Measurements from ENCODE around the gene UPP2.

The UPP2 gene

DNA sequence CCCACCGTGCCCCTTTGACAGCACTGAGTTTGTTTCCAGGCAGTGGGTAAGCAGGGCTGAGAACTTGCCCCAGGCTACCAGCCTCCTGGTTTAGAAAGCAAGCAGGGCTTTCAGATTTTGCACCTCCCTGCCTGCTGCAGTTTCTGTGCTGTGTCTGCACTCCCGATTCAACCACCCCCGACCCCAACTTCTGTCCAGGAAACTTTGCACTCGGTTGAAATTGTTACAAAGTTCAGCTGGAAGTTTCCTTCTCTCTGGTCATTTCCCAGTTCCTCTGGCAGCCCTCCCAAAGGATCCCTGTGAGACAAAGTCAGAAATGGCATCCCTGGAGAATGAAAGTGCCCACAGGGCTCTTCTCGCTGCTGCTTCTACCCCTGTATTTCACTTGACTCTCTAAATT is 12.4 kb upstream of the UPP2 start:
- Mint-ChIP-seq H3K4me1 (no peaks in the 10 kb centered on the region), H3K27ac (peak overlapping the region; percentile 63), H3K27me3 (ENCODE audit: low read depth, poor library complexity) (no peaks in the 10 kb centered on the region), H3K4me3 (no peak overlapping the region), H3K9me3 (peaks cover 48% of the 10 kb centered on the region), H3K36me3 (ENCODE audit: low read depth) (peaks cover 12% of the 10 kb centered on the region)
- TF ChIP-seq, protein P1, sequence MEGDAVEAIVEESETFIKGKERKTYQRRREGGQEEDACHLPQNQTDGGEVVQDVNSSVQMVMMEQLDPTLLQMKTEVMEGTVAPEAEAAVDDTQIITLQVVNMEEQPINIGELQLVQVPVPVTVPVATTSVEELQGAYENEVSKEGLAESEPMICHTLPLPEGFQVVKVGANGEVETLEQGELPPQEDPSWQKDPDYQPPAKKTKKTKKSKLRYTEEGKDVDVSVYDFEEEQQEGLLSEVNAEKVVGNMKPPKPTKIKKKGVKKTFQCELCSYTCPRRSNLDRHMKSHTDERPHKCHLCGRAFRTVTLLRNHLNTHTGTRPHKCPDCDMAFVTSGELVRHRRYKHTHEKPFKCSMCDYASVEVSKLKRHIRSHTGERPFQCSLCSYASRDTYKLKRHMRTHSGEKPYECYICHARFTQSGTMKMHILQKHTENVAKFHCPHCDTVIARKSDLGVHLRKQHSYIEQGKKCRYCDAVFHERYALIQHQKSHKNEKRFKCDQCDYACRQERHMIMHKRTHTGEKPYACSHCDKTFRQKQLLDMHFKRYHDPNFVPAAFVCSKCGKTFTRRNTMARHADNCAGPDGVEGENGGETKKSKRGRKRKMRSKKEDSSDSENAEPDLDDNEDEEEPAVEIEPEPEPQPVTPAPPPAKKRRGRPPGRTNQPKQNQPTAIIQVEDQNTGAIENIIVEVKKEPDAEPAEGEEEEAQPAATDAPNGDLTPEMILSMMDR (IDR thresholded peaks at IDR 0.05), result no peak
- DNase-seq, result no peak

DNA sequence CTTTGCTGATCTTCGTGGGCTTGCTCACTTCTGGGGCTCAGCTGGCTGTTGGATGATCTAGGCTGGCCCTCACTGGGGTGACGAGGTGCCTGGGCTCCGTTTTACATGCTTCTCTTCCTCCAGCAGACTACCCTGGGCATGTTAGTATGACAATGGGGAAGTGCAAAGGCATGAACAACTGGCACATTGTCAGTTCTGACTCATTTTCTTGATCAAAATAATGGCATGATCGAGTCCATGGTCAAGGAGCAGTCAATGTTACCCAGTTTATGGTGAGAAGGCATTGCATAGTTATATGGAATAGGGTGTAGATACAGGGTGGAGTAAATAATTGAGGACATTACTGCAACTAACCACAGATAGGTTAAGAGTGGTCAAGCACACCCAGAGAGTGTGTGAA is 10.0 kb upstream of the UPP2 start:
- no peak overlapping the region for H3K27ac Mint-ChIP-seq
- no peak overlapping the region for H3K4me3 Mint-ChIP-seq

DNA sequence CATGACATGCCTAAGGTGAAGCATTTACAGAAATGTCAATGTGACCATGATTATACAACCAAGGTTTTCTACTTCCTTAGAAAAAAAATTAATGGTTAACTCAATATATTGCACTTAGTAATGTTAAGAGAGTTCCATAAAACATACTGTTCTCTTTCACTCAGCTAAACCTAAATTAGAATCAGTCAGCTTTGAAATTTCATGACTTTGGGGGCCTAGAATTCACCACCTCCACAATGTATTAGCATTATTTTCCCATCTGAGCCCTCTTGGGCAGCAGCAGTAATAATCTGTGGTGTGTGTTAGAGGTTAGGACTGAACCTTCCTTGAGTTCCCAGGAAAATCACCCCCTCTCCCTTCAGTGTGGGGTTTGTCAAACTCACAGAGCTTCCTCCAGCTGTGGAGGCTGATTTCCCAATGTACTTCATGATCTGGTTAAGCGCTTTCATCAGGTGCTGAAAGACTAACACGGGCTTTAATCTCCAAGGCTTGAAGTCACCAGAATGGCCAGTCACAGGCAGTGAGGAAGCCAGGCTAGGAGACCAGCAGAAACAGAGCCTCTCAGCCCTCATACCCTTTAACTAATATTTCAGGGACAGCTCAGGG is 7.1 kb upstream of the UPP2 start:
- TF ChIP-seq, protein P1 (IDR thresholded peaks at IDR 0.05), result no peak
- Mint-ChIP-seq H3K36me3 (ENCODE audit: low read depth) (no peaks in the 10 kb centered on the region), H3K9me3 (peaks cover 3% of the 10 kb centered on the region), H3K4me3 (no peak overlapping the region), H3K4me1 (peaks cover 9% of the 10 kb centered on the region), H3K27me3 (ENCODE audit: low read depth, poor library complexity) (no peaks in the 10 kb centered on the region), H3K27ac (no peak overlapping the region)
- no peak for DNase-seq

More for the DNA sequence above, 10.0 kb upstream of the UPP2 start:
- TF ChIP-seq, protein P1 (IDR thresholded peaks at IDR 0.05), result no peak
- Mint-ChIP-seq H3K4me1 (peaks cover 9% of the 10 kb centered on the region), H3K27me3 (ENCODE audit: low read depth, poor library complexity) (no peaks in the 10 kb centered on the region), H3K9me3 (peaks cover 31% of the 10 kb centered on the region), H3K36me3 (ENCODE audit: low read depth) (peaks cover 12% of the 10 kb centered on the region)
- DNase-seq, result no peak

DNA sequence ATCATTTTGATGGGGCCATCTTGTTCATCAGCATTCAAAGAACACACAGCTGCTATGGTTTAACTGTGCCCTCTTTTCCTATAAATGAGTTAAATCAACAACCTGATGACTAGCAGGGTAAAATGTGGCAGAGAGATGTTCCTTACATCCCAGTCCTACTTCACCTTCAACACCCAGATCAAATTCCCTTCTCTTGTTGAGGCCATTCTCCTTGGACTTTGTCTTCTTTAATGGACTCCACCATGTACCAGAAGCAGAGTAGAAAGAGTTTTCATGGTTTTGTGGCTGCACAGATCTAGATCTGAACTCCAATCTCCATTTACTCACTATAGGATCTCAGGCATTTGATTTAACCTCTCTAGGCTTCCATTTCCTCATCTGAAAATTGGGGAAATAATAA is 6.4 kb upstream of the UPP2 start:
- H3K4me1 Mint-ChIP-seq, result peaks cover 9% of the 10 kb centered on the region
- H3K36me3 Mint-ChIP-seq (ENCODE audit: low read depth), result no peaks in the 10 kb centered on the region
- no peaks in the 10 kb centered on the region for H3K9me3 Mint-ChIP-seq
- TF ChIP-seq, protein P1 (IDR thresholded peaks at IDR 0.05), result no peak
- no peak for DNase-seq
- H3K27ac Mint-ChIP-seq, result no peak overlapping the region
- no peaks in the 10 kb centered on the region for H3K27me3 Mint-ChIP-seq (ENCODE audit: low read depth, poor library complexity)
- no peak overlapping the region for H3K4me3 Mint-ChIP-seq

DNA sequence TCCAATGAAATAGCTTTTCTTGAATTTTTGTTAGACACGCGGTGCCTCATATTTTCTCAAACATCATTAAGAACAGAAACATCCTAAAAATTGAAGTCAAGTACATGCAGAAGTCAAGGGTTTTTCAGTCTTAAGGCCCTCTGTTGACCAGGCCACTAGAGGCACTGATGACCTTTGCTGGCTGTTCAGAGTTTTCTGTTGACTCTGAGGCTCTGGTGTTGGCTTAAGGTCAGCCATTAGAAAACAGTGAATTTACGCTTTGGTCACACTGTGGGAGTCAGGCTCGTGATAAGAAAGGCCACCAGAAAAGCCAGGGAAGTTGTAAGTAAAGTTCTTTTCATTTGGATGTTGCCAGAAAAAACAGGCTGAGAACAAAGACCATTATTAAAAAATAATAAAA is 5.8 kb upstream of the UPP2 start:
- Mint-ChIP-seq H3K4me1 (peaks cover 9% of the 10 kb centered on the region), H3K27me3 (ENCODE audit: low read depth, poor library complexity) (no peaks in the 10 kb centered on the region), H3K9me3 (no peaks in the 10 kb centered on the region), H3K4me3 (no peak overlapping the region), H3K36me3 (ENCODE audit: low read depth) (no peaks in the 10 kb centered on the region), H3K27ac (no peak overlapping the region)
- TF ChIP-seq, protein P1 (IDR thresholded peaks at IDR 0.05), result no peak
- no peak for DNase-seq

DNA sequence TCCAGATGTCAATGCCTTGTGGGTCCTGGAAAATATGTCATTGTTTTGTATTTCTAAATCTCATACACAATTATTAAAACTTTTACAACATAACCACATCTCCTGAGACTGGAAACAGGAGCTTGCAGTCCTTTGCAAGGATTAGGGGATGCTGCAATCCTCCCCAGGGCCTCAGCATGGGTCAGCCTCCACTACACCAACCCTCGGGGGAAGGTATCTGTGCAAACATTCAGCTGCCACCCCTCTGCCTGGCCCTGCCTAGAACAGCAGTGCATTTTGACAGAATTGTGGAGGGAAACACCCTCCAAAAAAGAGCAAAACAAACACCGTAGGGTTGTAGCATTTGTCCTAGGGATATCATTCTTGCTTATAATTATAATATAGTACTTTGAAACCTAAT is 4.2 kb upstream of the UPP2 start:
- Mint-ChIP-seq H3K27ac (no peak overlapping the region), H3K27me3 (ENCODE audit: low read depth, poor library complexity) (no peaks in the 10 kb centered on the region), H3K9me3 (no peaks in the 10 kb centered on the region), H3K36me3 (ENCODE audit: low read depth) (no peaks in the 10 kb centered on the region), H3K4me1 (peaks cover 9% of the 10 kb centered on the region), H3K4me3 (no peak overlapping the region)
- DNase-seq, result no peak
- TF ChIP-seq, protein P1 (IDR thresholded peaks at IDR 0.05), result no peak

Measured in nephron progenitor cell (in vitro differentiated cells).